PC-9 (cell line): Measurements from ENCODE around the gene FOXJ1. TPM values are rescaled to one million over a fixed set of nuclear protein-coding genes. Genes with fewer than 3 reads are reported as not detected.

Experiments used
- BruUV-seq: library from RNA; stranded (reverse); fragments of 400-500 nt; replicated peaks from 2 replicates; lab custom pipeline; 2021; lab: Mats Ljungman, UMichigan
- CTCF ChIA-PET: fragments of 300-600 bp; sonication (Branson Sonifier 250); formaldehyde crosslinking; loops from one replicate; lab custom pipeline; 2022; ENCODE audit warnings: antibody characterized with exemption; lab: Charles Lee
- POLR2A ChIA-PET: fragments of 300-600 bp; sonication (Branson Sonifier 250); formaldehyde crosslinking; loops from one replicate; lab custom pipeline; 2022; ENCODE audit warnings: antibody characterized with exemption; ENCODE audit not compliant: unreplicated experiment; lab: Charles Lee
- DNase-seq, 2 experiments: peaks; one replicate each; pipeline versions ENCODE4 v3.0.0 to v3.0.0-alpha.2; 2015 to 2022; ENCODE audit warnings: mixed read lengths in 1 of 2
- H2AFZ ChIP-seq: fragments of 200-600 bp; sonication (generic); 2 replicates; pipeline ENCODE4 v1.8.1; 2017; ENCODE audit warnings: antibody characterized with exemption
- H3F3A ChIP-seq: fragments of 200-600 bp; sonication (generic); 2 replicates; pipeline ENCODE4 v1.8.1; 2017; ENCODE audit warnings: antibody characterized with exemption, mild to moderate bottlenecking, low read depth; ENCODE audit not compliant: insufficient read depth
- H3K27ac ChIP-seq: fragments of 200-600 bp; sonication (generic); 2 replicates; pipeline ENCODE4 v1.6.1; 2016; ENCODE audit warnings: mixed run types
- H3K27me3 ChIP-seq: fragments of 200-600 bp; sonication (generic); 2 replicates; pipeline ENCODE4 v1.6.1; 2016; ENCODE audit warnings: low read depth, mixed run types; ENCODE audit not compliant: insufficient read depth
- H3K36me3 ChIP-seq: fragments of 200-600 bp; sonication (generic); 2 replicates; pipeline ENCODE4 v1.6.1; 2016; ENCODE audit warnings: low read depth, mixed run types
- H3K4me1 ChIP-seq: fragments of 200-600 bp; sonication (generic); replicated peaks from 2 replicates; pipeline ENCODE4 v1.6.1; 2016; ENCODE audit warnings: mixed run types; ENCODE audit not compliant: insufficient read depth
- H3K4me2 ChIP-seq: fragments of 200-600 bp; sonication (generic); 2 replicates; pipeline ENCODE4 v1.6.1; 2017; ENCODE audit warnings: mixed run types
- H3K4me3 ChIP-seq: fragments of 200-600 bp; sonication (generic); 2 replicates; pipeline ENCODE4 v1.6.1; 2016; ENCODE audit warnings: mixed run types
- H3K79me2 ChIP-seq: fragments of 200-600 bp; sonication (generic); 2 replicates; pipeline ENCODE4 v1.6.1; 2017; ENCODE audit warnings: low read depth, mixed run types
- H3K9me2 ChIP-seq: fragments of 200-600 bp; sonication (generic); 2 replicates; pipeline ENCODE4 v1.8.1; 2017; ENCODE audit warnings: mild to moderate bottlenecking; ENCODE audit not compliant: insufficient read depth
- H3K9me3 ChIP-seq: fragments of 200-600 bp; sonication (generic); 2 replicates; pipeline ENCODE4 v1.8.1; 2016; ENCODE audit warnings: low read depth; ENCODE audit not compliant: insufficient read depth
- H4K20me1 ChIP-seq: fragments of 200-600 bp; sonication (generic); 2 replicates; pipeline ENCODE4 v1.8.1; 2017; ENCODE audit not compliant: insufficient read depth
- CTCF ChIP-seq: fragments of 200-600 bp; sonication (generic); conservative IDR thresholded peaks from 2 replicates; pipeline ENCODE4 v1.6.1; 2017; ENCODE audit warnings: mixed run types, antibody characterized with exemption, mild to moderate bottlenecking, moderate library complexity
- EZH2 ChIP-seq: fragments of 200-600 bp; sonication (generic); IDR thresholded peaks from 2 replicates; pipeline ENCODE4 v1.8.0; 2017; ENCODE audit warnings: antibody characterized with exemption, low read depth
- intact Hi-C: fragments of 100-400 bp; cut with micrococcal nuclease; formaldehyde crosslinking; loops from one replicate; pipeline ENCODE4 v1.10.0; 2022; ENCODE audit not compliant: unreplicated experiment
- total RNA-seq: library from RNA; stranded (reverse); gene quantifications from 2 replicates; pipeline ENCODE4 v1.2.3, GENCODE V29; 2021

FOXJ1 gene
- total RNA-seq, 1 experiment from 2014 or later, result 23.7 TPM

GRCh38 chr17:76121932-76122430 is 19.1 kb downstream of the FOXJ1 start:
- H3K9me3 ChIP-seq, result no peaks in the 10 kb centered on the region
- BruUV-seq, result no TSS peak
- no peaks in the 10 kb centered on the region for H3K9me2 ChIP-seq
- no peaks in the 10 kb centered on the region for H3K79me2 ChIP-seq
- H3F3A ChIP-seq, result no peaks in the 10 kb centered on the region; the same call in 1 of the 2 replicates
- H4K20me1 ChIP-seq, result no peaks in the 10 kb centered on the region
- POLR2A ChIA-PET, result interaction anchor here (0.5 to 0.7 kb wide), 2 partner anchors 58 to 335 kb away, joined by 3 to 13 read pairs; no protein-coding TSS in a partner anchor
- DNase-seq, result no peak
- no peaks in the 10 kb centered on the region for H3K36me3 ChIP-seq
- no peak for TF ChIP-seq CTCF
- no peak for TF ChIP-seq EZH2
- no peaks in the 10 kb centered on the region for H3K27me3 ChIP-seq
- CTCF ChIA-PET, result interaction anchor here (0.6 to 1.5 kb wide), 4 partner anchors 11 to 158 kb away, joined by 4 to 9 read pairs (median 4); no protein-coding TSS in a partner anchor
- H2AFZ ChIP-seq, result no peak overlapping the region
- H3K4me3 ChIP-seq, result no peak overlapping the region
- no peak overlapping the region for H3K27ac ChIP-seq
- H3K4me2 ChIP-seq, result 0 out of 2 replicates have a peak overlapping the region, but pooled peaks have one; percentile 47
- intact Hi-C loops, result loop anchor here (1.0 to 5.0 kb wide), 2 partner anchors 157 to 215 kb away; no protein-coding TSS in a partner anchor
- H3K4me1 ChIP-seq, result no peaks in the 10 kb centered on the region

- Histone ChIP-seq H3K79me2 (no peaks in the 10 kb centered on the region), H3K27me3 (no peaks in the 10 kb centered on the region), H3F3A (no peaks in the 10 kb centered on the region; the same call in 1 of the 2 replicates), H3K4me3 (no peak overlapping the region), H3K4me1 (no peaks in the 10 kb centered on the region), H3K27ac (no peak overlapping the region), H3K36me3 (no peaks in the 10 kb centered on the region), H3K9me3 (no peaks in the 10 kb centered on the region), H4K20me1 (no peaks in the 10 kb centered on the region), H3K4me2 (no peak overlapping the region), H2AFZ (no peak overlapping the region), H3K9me2 (no peaks in the 10 kb centered on the region)
- POLR2A ChIA-PET, result no interaction called here
- intact Hi-C loops, result loop anchor here (1.0 to 5.0 kb wide), 2 partner anchors 159 to 213 kb away; no protein-coding TSS in a partner anchor
- BruUV-seq, result no TSS peak
- TF ChIP-seq EZH2, result no peak
- no peak for TF ChIP-seq CTCF
- CTCF ChIA-PET, result interaction anchor here (1.1 kb wide), 1 partner anchor 159 kb away, joined by 3 read pairs; no protein-coding TSS in a partner anchor
- DNase-seq, result no peak
Observed at GRCh38 chr17:76120658-76121008, 20.4 kb downstream of the FOXJ1 start.

- no peak overlapping the region for H2AFZ ChIP-seq
- BruUV-seq, result no TSS peak
- no peaks in the 10 kb centered on the region for H3K27me3 ChIP-seq
- no peak for TF ChIP-seq EZH2
- no peak for TF ChIP-seq CTCF
- H3K4me3 ChIP-seq, result no peak overlapping the region
- no peak overlapping the region for H3K4me2 ChIP-seq
- no peaks in the 10 kb centered on the region for H4K20me1 ChIP-seq
- no peak overlapping the region for H3K27ac ChIP-seq
- no peaks in the 10 kb centered on the region for H3K9me3 ChIP-seq
- DNase-seq, result no peak
- no peaks in the 10 kb centered on the region; the same call in 1 of the 2 replicates for H3F3A ChIP-seq
- CTCF ChIA-PET, result interaction anchor here (0.7 to 1.1 kb wide), 2 partner anchors 160 to 182 kb away, joined by 3 read pairs; no protein-coding TSS in a partner anchor
- no peaks in the 10 kb centered on the region for H3K9me2 ChIP-seq
- H3K4me1 ChIP-seq, result no peaks in the 10 kb centered on the region
- no peaks in the 10 kb centered on the region for H3K36me3 ChIP-seq
- POLR2A ChIA-PET, result interaction anchor here (0.6 kb wide), 1 partner anchor 340 kb away, joined by 3 read pairs; no protein-coding TSS in a partner anchor
- no peaks in the 10 kb centered on the region for H3K79me2 ChIP-seq
- intact Hi-C loops, result loop anchor here (5.0 kb wide), 1 partner anchor 212 kb away; no protein-coding TSS in a partner anchor
Observed at GRCh38 chr17:76119409-76120371, 21.4 kb downstream of the FOXJ1 start.
